Uterus (tissue), 4 donors: ENCODE measurements around the gene INPP5A. TPM values are rescaled to one million over a fixed set of nuclear protein-coding genes. Genes with fewer than 3 reads are reported as not detected.
"Not testable (repeated sequence)": the region's sequence is repeated elsewhere in the genome, so short reads cannot be mapped to it uniquely, and the experiment has no call there.

Source experiments
- DNase-seq, 2 donors: peaks; one replicate each; pipeline ENCODE4 v3.0.0-alpha.2; 2019 to 2020
- H3K27ac ChIP-seq, 2 donors: fragments of 200-600 bp; sonication (generic); 1 replicate in 1 of 2; 2 replicates in 1 of 2; pipeline ENCODE4 v1.5.1; 2016 to 2018
- H3K27me3 ChIP-seq, 2 donors: fragments of 200-600 bp; sonication (generic); one replicate each; pipeline ENCODE4 v1.5.1; 2018 to 2019; ENCODE audit warnings: control low read depth in 1 of 2
- H3K36me3 ChIP-seq, 2 donors: fragments of 200-600 bp; sonication (generic); one replicate each; pipeline ENCODE4 v1.5.1; 2019; ENCODE audit warnings: control low read depth in 1 of 2
- H3K4me1 ChIP-seq, 2 donors: fragments of 200-600 bp; sonication (generic); one replicate each; pipeline ENCODE4 v1.5.1; 2018 to 2019; ENCODE audit warnings: control low read depth in 1 of 2
- H3K4me3 ChIP-seq, 2 donors: fragments of 200-600 bp; sonication (generic); 1 replicate in 1 of 2; 2 replicates in 1 of 2; pipeline ENCODE4 v1.5.1; 2018 to 2019; ENCODE audit warnings: mild to moderate bottlenecking in 1 of 2
- H3K9me3 ChIP-seq, 2 donors: fragments of 200-600 bp; sonication (generic); one replicate each; pipeline ENCODE4 v1.5.1; 2019; ENCODE audit warnings: control low read depth in 1 of 2
- CTCF ChIP-seq, 4 experiments: fragments of 200-600 bp in 2 of 4; fragments of 450-650 bp in 2 of 4; sonication (generic) in 2 of 4; IDR thresholded peaks; one replicate each; pipeline ENCODE4 v1.5.1; 2016 to 2019; ENCODE audit warnings: antibody characterized with exemption in 4 of 4, mild to moderate bottlenecking in 2 of 4, moderate library complexity in 1 of 4
- POLR2A ChIP-seq, 2 donors: fragments of 450-650 bp; IDR thresholded peaks; one replicate each; pipeline ENCODE4 v1.6.1; 2016; ENCODE audit warnings: antibody characterized with exemption in 2 of 2, mild to moderate bottlenecking in 1 of 2, moderate library complexity in 1 of 2
- intact Hi-C: fragments of 100-400 bp; cut with DNase I; formaldehyde crosslinking; loops from one replicate; pipeline ENCODE4 v1.15.1; 2023; ENCODE audit warnings: low total_unique reads
- total RNA-seq, 4 donors: library from RNA; depleted of rRNA in 3 of 4; stranded (reverse); fragments of >200 nt in 3 of 4; gene quantifications; one replicate each; pipeline versions ENCODE4 v1.1.0 to v1.2.4, GENCODE V29; 2014 to 2023
- donor health status: DM: yes; HTN: yes; CAD: no.

The INPP5A gene
- total RNA-seq, 4 donors from 2014 or later, result 22.5 to 160 (median 93.2) TPM

GRCh38 chr10:132571650-132572544 is 34.3 kb downstream of the INPP5A start:
- TF ChIP-seq CTCF (IDR thresholded peaks at IDR 0.05), result no peak
- no peak for TF ChIP-seq POLR2A (IDR thresholded peaks at IDR 0.05)
- peak; percentile 60 to 78 for DNase-seq
- Histone ChIP-seq H3K4me1 (peaks cover 0 to 23% of the 10 kb centered on the region in 2 donors), H3K4me3 (no peak overlapping the region), H3K27ac (peak overlapping the region; percentile 49 to 59), H3K36me3 (no peaks in the 10 kb centered on the region), H3K27me3 (no peaks in the 10 kb centered on the region), H3K9me3 (no peaks in the 10 kb centered on the region)
- intact Hi-C loops, result loop anchor here (10.0 kb wide), 1 partner anchor 63 kb away; no protein-coding TSS in a partner anchor

- Histone ChIP-seq H3K36me3 (no peaks in the 10 kb centered on the region), H3K4me3 (no peak overlapping the region), H3K9me3 (no peaks in the 10 kb centered on the region), H3K27ac (peak overlapping the region; percentile 49 to 59), H3K4me1 (peaks cover 0 to 26% of the 10 kb centered on the region in 2 donors), H3K27me3 (no peaks in the 10 kb centered on the region)
- DNase-seq, result no peak
- intact Hi-C loops, result loop anchor here (10.0 kb wide), 1 partner anchor 62 kb away; no protein-coding TSS in a partner anchor
- TF ChIP-seq CTCF (IDR thresholded peaks at IDR 0.05), result no peak
- no peak for TF ChIP-seq POLR2A (IDR thresholded peaks at IDR 0.05)
Measured at GRCh38 chr10:132572545-132572937, 35.0 kb downstream of the INPP5A start.

- DNase-seq, H3K27ac ChIP-seq, H3K4me3 ChIP-seq, H3K36me3 ChIP-seq, H3K27me3 ChIP-seq, H3K9me3 ChIP-seq: not testable (repeated sequence)
- intact Hi-C loops, result loop anchor here (10.0 kb wide), 1 partner anchor 62 kb away; no protein-coding TSS in a partner anchor
- peaks cover 0 to 29% of the 10 kb centered on the region in 2 donors for H3K4me1 ChIP-seq
Measured at GRCh38 chr10:132572946-132573345, 35.4 kb downstream of the INPP5A start.

GRCh38 chr10:132574288-132574687 is 36.7 kb downstream of the INPP5A start:
- no peaks in the 10 kb centered on the region for H3K27me3 ChIP-seq
- intact Hi-C loops, result loop anchor here (10.0 kb wide), 1 partner anchor 61 kb away; no protein-coding TSS in a partner anchor
- TF ChIP-seq POLR2A (IDR thresholded peaks at IDR 0.05), result no peak
- TF ChIP-seq CTCF (IDR thresholded peaks at IDR 0.05), result no peak
- H3K4me3 ChIP-seq, result no peak overlapping the region
- no peaks in the 10 kb centered on the region for H3K9me3 ChIP-seq
- no peaks in the 10 kb centered on the region for H3K36me3 ChIP-seq
- H3K27ac ChIP-seq, result peak overlapping the region in 1 of 2 donors; percentile 10
- no peak for DNase-seq
- peaks cover 0 to 30% of the 10 kb centered on the region in 2 donors for H3K4me1 ChIP-seq

- no peak for DNase-seq
Measured at GRCh38 chr10:132574783-132575319, 37.3 kb downstream of the INPP5A start.

More at GRCh38 chr10:132574783-132575319, 37.3 kb downstream of the INPP5A start:
- peak overlapping the region; percentile 10 to 39 for H3K27ac ChIP-seq
- peaks cover 0 to 34% of the 10 kb centered on the region in 2 donors for H3K4me1 ChIP-seq
- no peaks in the 10 kb centered on the region for H3K36me3 ChIP-seq
- no peak for TF ChIP-seq CTCF (IDR thresholded peaks at IDR 0.05)
- no peak for TF ChIP-seq POLR2A (IDR thresholded peaks at IDR 0.05)
- H3K9me3 ChIP-seq, result no peaks in the 10 kb centered on the region
- no peak overlapping the region for H3K4me3 ChIP-seq
- H3K27me3 ChIP-seq, result no peaks in the 10 kb centered on the region
- intact Hi-C loops, result loop anchor here (10.0 kb wide), 1 partner anchor 60 kb away; no protein-coding TSS in a partner anchor
